Measurements from ENCODE around the gene GALNT6.
A peak's percentile ranks its signal among the peaks of the same experiment; 100 is the strongest.
"Not testable (repeated sequence)": the region's sequence is repeated elsewhere in the genome, so short reads cannot be mapped to it uniquely, and the experiment has no call there.

Gene GALNT6

DNA sequence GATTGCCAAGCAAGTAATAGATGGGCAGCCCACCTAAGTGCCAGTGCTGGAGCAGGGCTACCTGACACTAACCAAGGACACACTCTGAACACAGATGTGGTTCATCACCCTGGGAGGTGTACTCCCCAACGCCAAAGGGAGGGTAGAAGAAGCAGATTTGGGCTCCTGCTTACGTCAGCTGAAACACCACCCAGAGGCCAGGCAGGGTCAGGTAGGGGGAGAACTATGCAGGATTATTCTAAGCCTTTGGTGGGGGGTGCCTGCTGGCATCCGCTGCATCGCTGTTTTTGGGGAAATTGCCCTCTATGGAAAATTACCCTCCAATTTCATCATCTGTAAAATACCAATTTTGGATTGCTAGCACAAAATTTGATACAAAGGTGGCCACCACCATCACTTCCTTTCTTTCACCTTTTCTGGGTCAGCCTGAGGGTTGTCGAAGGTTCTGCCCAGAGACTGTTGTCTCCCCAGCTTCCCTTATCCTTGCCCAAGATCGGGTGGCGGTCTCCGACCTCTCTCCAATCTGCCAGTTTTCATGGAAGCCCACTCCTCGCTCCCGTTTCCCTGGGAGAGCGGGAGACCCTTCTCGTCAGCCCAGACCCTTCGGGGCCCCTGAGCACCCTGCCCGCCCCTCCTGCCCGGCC lies 67.8 kb downstream of the GALNT6 start:
- DNase-seq (ENCODE audit: low read depth) = peak; percentile 27

DNA sequence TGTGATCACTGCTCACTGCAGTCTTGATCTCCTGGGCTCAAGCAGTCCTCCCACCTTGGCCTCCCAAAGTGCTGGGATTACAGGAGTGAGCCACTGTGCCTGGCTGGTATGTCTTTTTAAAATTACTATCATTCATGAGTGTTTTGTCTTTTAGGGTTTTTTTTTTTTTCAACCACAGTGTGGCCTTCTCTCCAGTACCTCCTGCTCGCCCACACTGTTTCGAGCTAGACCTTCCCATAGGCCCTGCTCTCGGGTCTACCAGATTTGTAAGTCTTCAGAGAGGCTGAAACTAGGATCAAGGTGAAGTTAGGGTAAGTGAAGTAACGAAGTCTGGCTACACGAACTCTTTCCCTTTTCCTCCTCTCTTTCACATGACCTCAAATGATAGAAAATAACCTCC lies 68.8 kb downstream of the GALNT6 start:
- DNase-seq (ENCODE audit: low read depth) = no peak

- DNase-seq (ENCODE audit: low read depth) = no peak
Observed at GRCh38 chr12:51321882-51322281, 69.3 kb downstream of the GALNT6 start.

DNA sequence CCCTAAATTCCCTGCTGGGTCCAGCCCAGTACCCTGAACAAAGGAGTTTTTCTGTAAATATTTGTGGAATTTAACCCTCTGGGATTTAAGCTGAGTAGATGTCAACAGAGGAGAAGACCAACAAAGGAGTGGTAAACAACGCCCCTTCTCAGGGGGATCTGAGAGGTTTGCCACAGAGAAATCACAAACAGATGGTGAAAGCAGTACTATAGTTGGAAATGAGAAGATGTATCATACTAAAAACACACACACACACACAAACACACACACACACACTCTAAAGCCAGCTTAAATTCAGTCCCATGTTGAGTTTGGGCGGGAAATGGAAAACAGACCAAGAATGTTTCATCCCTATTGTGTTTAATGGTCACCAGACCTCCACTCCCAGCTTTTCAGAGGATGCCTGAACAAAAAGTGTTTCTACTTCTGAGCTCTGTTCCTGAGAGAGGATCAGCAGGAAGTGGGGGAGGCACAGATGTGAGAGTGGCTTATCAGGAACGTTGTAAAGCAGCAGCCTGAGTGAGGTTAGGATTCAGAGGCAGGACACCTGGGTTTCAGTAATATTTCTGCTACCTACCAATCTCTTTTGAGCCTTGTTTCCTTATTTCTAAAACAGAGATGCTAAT lies 70.4 kb downstream of the GALNT6 start:
- DNase-seq (ENCODE audit: low read depth) = no peak

DNA sequence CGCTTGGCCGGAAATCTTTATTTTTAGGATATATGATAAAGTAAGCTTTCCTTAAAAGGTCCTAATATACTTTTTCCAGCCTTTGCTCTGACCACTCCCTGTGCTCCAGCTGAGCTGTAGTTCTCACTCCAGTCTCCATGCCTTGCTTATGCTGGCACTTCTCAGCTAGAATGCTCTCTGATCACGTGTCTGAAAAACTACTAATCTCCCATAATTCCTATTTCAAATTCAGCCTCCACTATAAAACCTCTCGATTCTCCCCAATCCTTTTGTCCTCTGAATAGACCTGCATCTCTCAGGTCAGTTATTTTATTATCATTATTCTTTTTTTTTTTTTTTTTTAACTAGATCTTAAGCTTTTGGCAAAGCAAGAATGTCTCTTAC lies 70.9 kb downstream of the GALNT6 start:
- no peak for DNase-seq (ENCODE audit: low read depth)

- no peak for DNase-seq (ENCODE audit: low read depth)
Observed at GRCh38 chr12:51318846-51319599, 72.2 kb downstream of the GALNT6 start.

GRCh38 chr12:51318057-51318806 lies 73.0 kb downstream of the GALNT6 start:
- not testable (repeated sequence) for DNase-seq (ENCODE audit: low read depth)

GRCh38 chr12:51311389-51311788 lies 79.8 kb downstream of the GALNT6 start:
- no peak for DNase-seq (ENCODE audit: low read depth)

- no peak for DNase-seq (ENCODE audit: low read depth)
Observed at GRCh38 chr12:51307655-51308593, 83.3 kb downstream of the GALNT6 start.

GRCh38 chr12:51306507-51306906 lies 84.7 kb downstream of the GALNT6 start:
- DNase-seq (ENCODE audit: low read depth) = no peak

Measured in activated T-helper 9 cell treated with anti-CD3 and anti-CD28 coated beads, Interleukin-2, amount 50 U/mL, for 16 hours (primary cell).